ENCODE data around the gene COBL.

COBL gene

GRCh38 chr7:51250512-51250911, 66.1 kb downstream of the COBL start:
- DNase-seq, result no peak

- DNase-seq, result no peak
Observed at GRCh38 chr7:51249991-51250390, 66.6 kb downstream of the COBL start.

- DNase-seq, result no peak
Observed at GRCh38 chr7:51249187-51249945, 67.2 kb downstream of the COBL start.

GRCh38 chr7:51246258-51247245, 70.1 kb downstream of the COBL start:
- DNase-seq, result peak; percentile 50

GRCh38 chr7:51244885-51245284, 71.7 kb downstream of the COBL start:
- DNase-seq, result no peak

- no peak for DNase-seq
Observed at GRCh38 chr7:51244053-51244452, 72.6 kb downstream of the COBL start.

GRCh38 chr7:51243631-51244030, 73.0 kb downstream of the COBL start:
- DNase-seq, result no peak

GRCh38 chr7:51242881-51243518, 73.6 kb downstream of the COBL start:
- DNase-seq, result no peak

- no peak for DNase-seq
Observed at GRCh38 chr7:51242007-51242691, 74.5 kb downstream of the COBL start.

GRCh38 chr7:51240868-51241267, 75.7 kb downstream of the COBL start:
- DNase-seq, result no peak

GRCh38 chr7:51239691-51240090, 76.9 kb downstream of the COBL start:
- DNase-seq, result no peak

GRCh38 chr7:51238981-51239495, 77.6 kb downstream of the COBL start:
- no peak for DNase-seq

- no peak for DNase-seq
Observed at GRCh38 chr7:51237446-51238133, 79.0 kb downstream of the COBL start.

- no peak for DNase-seq
Observed at GRCh38 chr7:51236470-51237132, 80.0 kb downstream of the COBL start.

- no peak for DNase-seq
Observed at GRCh38 chr7:51235593-51236313, 80.9 kb downstream of the COBL start.

GRCh38 chr7:51234609-51235308, 81.8 kb downstream of the COBL start:
- no peak for DNase-seq

- DNase-seq, result no peak
Observed at GRCh38 chr7:51234139-51234538, 82.5 kb downstream of the COBL start.

- no peak for DNase-seq
Observed at GRCh38 chr7:51233374-51233773, 83.2 kb downstream of the COBL start.

- DNase-seq, result no peak
Observed at GRCh38 chr7:51230723-51231122, 85.9 kb downstream of the COBL start.

- no peak for DNase-seq
Observed at GRCh38 chr7:51230324-51230625, 86.3 kb downstream of the COBL start.
